Muscle of arm (tissue), 12 donors: ENCODE data around the gene RAD51B. TPM values are rescaled to one million over a fixed set of nuclear protein-coding genes. Genes with fewer than 3 reads are reported as not detected.
A peak's percentile ranks its signal among the peaks of the same experiment; 100 is the strongest.
"Not testable (repeated sequence)": the region's sequence is repeated elsewhere in the genome, so short reads cannot be mapped to it uniquely, and the experiment has no call there.

ENCODE experiments used
- DNase-seq: peaks from one replicate; pipeline ENCODE4 v3.0.0-alpha.2; 2013
- polyA plus RNA-seq, 12 donors: library from polyadenylated mRNA; unstranded; fragments of 120-200 nt; gene quantifications; one replicate each; pipeline ENCODE4 v1.2.1, GENCODE V29; 2013; ENCODE audit not compliant: insufficient read length in 12 of 12

Gene RAD51B
- polyA plus RNA-seq, 12 donors, result 6.3 to 13.1 (median 9.7) TPM; not detected in 2

DNA sequence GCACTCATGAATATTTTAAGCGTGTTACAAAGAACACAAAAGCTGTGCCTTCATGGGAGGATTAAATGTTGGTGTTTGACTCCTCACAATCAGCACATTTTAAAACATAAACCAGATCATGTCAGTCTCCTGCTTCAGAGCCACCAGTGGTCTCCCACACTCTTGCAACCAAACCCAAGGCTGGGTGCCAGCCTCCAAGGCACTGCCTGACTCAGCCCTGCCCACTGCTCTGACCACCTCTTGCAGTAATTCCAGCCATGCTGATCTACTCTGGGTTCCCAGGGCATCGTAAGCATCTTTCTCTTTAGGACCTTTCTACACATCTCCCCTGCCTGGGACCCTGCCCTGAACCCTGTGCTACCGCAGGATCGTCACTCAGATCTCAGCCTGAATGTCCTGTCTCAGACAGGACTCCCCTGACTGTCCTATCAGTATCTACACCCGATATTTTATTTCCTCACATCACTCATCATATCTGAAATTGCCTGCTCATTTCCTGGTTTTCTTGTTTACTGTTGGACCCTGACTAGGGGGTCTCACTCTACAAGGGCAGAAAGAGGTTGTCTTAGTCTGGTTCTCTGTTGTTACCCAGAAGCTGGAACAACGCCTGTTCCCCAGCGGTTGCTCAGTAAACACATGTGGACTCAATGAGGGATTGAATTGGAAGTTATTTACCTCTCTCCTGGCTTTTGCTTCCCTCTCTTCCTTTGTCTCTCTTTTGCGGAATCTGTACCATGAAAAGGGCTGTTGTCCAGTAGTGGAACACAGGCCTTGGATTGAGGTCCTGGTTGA lies 449.8 kb downstream of the RAD51B start:
- DNase-seq, result no peak

DNA sequence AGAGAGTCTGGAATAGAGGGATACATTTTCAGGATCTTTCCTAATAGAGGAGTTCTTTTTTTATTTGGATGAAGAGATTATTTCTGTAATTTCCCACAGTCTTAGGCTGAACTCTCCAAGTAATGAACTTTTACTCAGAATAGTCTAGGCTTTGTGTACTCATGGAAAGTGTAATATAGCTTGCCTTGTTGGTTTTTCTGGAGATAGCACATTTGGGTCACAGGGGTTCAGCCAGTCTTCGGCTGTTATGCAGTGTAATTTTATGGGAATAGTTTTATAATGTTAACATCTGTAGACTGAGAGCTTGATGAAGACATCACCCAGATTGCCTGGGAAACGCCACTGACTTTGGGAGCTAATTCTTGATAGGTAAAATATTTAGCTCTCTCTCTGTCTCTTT lies 450.8 kb downstream of the RAD51B start:
- no peak for DNase-seq

- peak; percentile 45 for DNase-seq
These were observed 452.4 kb downstream of the RAD51B start for GRCh38 chr14:68271913-68272391.

DNA sequence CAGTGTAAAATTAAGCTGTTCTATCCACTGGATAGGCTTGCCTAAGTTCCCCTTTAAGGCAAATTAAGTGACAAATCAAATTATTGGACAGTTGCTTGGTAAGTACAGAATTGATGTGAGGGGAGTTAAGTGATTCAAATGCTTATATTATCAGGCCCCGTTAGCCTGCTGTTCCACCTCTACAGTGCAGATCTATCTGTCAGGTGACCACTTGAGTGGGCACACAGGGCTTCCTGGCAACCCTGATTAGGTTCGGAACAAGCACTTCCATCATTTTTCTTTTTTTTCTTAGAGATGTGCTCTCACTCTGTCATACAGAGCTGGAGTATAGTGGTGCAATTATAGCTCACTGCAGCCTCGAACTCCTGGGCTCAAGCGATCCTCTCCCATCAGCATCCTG lies 453.8 kb downstream of the RAD51B start:
- no peak for DNase-seq

GRCh38 chr14:68274725-68275124 lies 455.1 kb downstream of the RAD51B start:
- DNase-seq, result no peak

GRCh38 chr14:68278576-68279436 lies 459.2 kb downstream of the RAD51B start:
- DNase-seq, result no peak

GRCh38 chr14:68279437-68279720 lies 459.8 kb downstream of the RAD51B start:
- no peak for DNase-seq

DNA sequence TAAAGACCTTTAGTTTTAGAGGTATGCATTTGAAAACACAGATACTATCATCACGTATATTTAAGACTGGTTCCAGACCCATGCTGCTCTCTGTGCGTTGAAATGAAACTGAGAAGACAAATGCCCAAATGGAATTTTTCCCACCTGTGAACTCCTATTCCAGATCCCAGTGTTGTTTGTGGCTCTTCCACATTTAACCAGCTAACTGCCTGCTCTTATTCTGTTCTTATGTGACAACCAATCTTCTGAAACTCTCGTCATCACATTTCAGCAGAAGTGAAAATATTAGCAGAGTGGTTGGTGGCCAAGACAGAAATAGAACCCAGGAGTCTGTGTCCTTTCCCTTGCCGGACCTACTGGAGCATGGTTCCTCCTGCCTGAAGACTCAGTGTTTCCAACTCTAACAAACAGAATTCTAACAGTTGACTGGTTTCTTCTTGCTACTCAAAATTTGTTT lies 460.2 kb downstream of the RAD51B start:
- no peak for DNase-seq

DNA sequence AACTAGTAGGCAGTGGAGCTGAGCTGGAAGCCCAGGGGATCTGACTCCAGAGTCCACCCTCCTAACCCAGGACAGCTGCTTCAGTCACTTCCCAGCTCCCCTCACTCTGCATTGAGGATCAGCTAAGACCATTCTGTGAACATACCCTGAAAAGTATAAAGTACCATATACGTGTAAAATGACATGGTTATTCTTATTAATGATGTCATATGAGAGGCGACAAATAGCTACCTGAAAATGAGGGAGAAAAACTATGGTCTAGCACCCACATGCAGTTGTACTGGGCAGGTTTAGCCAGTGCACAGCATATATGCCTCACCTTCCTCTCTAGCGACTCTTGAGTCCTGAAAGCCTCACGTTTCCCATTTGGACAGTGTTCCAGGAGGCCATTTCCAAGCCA lies 461.9 kb downstream of the RAD51B start:
- no peak for DNase-seq

DNA sequence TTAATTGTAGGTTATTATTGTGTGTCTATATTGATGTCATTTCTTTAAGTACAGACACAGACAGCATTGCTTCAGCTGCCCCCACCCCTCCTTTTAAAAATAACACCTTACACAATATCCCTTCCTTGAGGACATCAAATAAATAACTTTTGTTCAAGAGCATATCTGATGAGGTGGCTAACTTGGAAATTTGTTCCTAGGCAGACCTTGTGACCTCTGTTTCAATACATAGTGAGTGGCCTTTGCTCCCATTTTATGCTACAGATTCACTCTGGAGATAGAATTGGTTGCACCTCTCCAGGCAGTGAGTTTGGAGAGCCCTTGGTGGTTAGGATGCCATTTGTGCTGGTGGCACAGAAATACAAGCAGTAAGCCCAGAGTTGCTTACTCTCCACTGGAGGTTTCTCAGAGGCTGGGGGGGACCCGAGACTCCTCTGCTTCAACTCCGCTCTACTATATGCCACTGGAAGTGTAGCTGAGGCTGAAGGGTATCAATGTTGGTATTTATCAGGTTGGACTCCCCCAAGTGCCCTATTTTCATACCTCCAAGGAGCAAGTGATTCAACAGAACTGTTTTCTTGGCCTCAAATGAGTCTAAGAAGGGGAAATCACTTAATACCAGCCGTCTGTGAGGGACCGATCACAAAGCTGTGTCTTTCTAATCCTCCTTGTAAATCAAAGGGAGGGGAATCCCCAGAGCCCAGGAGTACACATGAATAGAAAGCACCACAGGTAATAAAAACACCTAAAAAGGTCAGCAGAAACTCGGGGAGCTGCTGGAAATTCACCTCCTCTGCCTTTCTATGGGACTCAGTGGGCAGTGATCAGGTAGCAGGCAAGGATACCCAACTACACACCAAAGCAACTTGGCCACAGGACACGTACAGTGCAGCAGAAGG lies 463.1 kb downstream of the RAD51B start:
- no peak for DNase-seq

GRCh38 chr14:68283378-68284123 lies 464.0 kb downstream of the RAD51B start:
- DNase-seq, result no peak

DNA sequence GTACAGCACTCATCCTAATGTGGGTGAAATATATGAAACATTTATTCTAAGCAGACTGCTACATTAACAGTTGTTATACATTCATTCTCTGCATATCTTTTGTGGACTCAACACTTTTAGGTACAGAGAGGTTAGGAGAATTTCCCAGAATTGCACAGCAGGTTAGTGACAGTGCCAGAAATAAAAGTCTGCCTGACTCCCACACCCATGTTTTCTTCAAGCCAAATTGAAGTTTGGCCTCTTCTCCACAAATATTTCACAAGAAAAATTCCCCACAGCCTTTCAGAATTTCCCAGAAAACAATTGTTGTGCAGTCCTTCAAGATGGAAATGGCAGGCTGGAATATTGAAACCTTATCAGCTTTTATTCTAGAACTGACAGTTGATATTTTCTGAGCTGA lies 464.8 kb downstream of the RAD51B start:
- DNase-seq, result no peak

DNA sequence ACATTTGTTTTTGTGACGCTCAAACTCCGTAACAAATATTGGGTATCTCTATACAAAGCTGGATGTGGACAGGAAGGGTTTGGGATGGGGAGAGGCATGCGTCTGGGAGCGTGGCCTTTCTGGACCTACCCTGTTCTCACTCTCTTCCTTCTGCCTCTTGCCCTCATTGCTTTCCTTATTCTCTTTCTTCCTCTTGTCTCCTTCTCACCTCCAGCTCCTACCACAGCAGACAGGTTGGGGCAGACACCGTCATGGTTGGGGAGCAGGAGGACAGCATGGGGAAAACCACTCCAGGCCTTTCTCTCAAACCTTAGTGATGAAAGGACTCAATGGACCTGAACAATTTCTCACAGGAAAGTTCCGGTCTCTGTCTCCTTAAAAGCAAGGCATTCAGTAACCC lies 465.3 kb downstream of the RAD51B start:
- no peak for DNase-seq

- DNase-seq, result no peak
These were observed 466.0 kb downstream of the RAD51B start for GRCh38 chr14:68285421-68286179.

GRCh38 chr14:68286667-68287066 lies 467.1 kb downstream of the RAD51B start:
- no peak for DNase-seq

- not testable (repeated sequence) for DNase-seq
These were observed 469.9 kb downstream of the RAD51B start for GRCh38 chr14:68289452-68289851.

DNA sequence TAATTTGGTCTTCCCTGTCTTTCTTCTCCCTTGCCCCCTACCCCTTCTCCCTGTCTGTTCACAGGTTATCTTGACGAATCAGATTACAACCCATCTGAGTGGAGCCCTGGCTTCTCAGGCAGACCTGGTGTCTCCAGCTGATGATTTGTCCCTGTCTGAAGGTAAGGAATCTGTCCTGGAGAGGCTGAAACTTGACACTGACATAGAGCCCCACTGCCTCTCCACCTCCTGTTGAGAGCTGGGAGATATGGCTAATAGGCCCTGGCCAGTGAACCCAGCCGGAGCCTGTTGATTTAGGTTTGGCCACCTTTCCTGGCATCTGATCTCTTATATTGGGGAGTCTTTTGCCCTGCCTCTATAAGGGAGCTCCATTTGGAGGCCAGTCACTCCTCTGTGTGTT lies 472.2 kb downstream of the RAD51B start:
- DNase-seq, result no peak

DNA sequence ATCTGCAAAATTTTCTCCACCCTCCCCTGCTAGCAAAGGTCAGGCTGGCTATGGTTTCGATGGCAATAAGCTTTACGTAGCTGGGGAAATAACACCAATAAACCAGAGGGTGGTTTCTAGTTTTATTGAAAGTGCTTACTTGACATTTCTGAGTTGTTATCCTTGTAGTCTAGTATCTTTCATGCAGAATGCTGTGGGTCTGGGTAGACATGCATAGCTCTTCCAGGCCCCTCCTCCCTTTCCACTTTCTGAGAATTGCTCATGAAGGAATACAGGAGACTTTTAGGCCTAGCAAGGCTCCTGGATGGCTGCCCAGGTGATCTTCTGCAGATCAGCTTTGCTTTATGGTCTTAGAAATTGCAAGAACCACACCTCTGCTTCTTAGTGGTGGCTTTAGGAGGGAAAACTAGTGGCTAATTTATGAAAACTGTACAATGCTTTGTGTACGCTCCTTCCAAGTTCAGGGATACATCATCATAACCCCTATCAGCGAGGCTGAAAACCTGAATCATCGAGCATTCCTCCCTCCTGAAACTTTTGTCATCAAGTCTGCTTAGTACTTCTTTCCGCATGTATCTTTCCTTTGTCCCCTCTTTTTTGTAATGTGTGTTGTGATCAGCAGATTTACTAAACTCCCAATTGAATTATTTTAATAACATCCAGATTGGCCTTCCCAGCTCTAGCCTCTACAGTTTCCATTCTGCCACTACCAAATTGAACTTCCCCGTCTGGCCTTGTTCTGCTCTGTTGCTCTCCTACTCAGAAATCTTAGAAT lies 473.0 kb downstream of the RAD51B start:
- DNase-seq, result no peak

- no peak for DNase-seq
These were observed 473.8 kb downstream of the RAD51B start for GRCh38 chr14:68293404-68293803.
